Measurements from ENCODE around the gene TUBG1. TPM values are rescaled to one million over a fixed set of nuclear protein-coding genes. Genes with fewer than 3 reads are reported as not detected.
A peak's percentile ranks its signal among the peaks of the same experiment; 100 is the strongest.

Gene TUBG1
- total and polyA plus RNA-seq, 9 of the 15 experiments (the other 6 are each of a cell fraction or from before 2014, with no cell fraction given), result 33.1 to 147 (median 66.0) TPM

GRCh38 chr17:42629411-42630009 is 20.0 kb downstream of the TUBG1 start (continued):
- no peak for TF ChIP-seq LCOR (CRISPR knock-in tag; IDR thresholded peaks at IDR 0.05)
- TF ChIP-seq FOXA3 (CRISPR knock-in tag; conservative IDR thresholded peaks at IDR 0.05 in 1 of 2, IDR thresholded peaks at IDR 0.05 in 1 of 2), result no peak
- no peak for TF ChIP-seq CBX3 (IDR thresholded peaks at IDR 0.05; ENCODE audit: borderline replicate concordance in 1 of 2, low read length in 2 of 2)
- no peak for TF ChIP-seq SNIP1 (IDR thresholded peaks at IDR 0.05; ENCODE audit: low read depth)
- no peak for TF ChIP-seq NEUROD1 (IDR thresholded peaks at IDR 0.05; ENCODE audit: borderline replicate concordance, low read depth, low read length, partially characterized antibody)
- TF ChIP-seq TRIM28 (IDR thresholded peaks at IDR 0.05), result no peak
- no peak for TF ChIP-seq CBFB (CRISPR knock-in tag; IDR thresholded peaks at IDR 0.05)
- no peak for TF ChIP-seq AFF1 (IDR thresholded peaks at IDR 0.05; ENCODE audit: low read depth in 1 of 2, partially characterized antibody in 2 of 2)
- TF ChIP-seq PHB (CRISPR knock-in tag; IDR thresholded peaks at IDR 0.05), result no peak
- no peak for TF ChIP-seq ETS1 (conservative IDR thresholded peaks at IDR 0.05; ENCODE audit: control insufficient read depth, low read depth, low read length)
- TF ChIP-seq MEIS2 (IDR thresholded peaks at IDR 0.05; ENCODE audit: partially characterized antibody), result peak; percentile 5
- no peak for TF ChIP-seq BCL6 (CRISPR knock-in tag; IDR thresholded peaks at IDR 0.05)
- no peak for TF ChIP-seq HEY1 (CRISPR knock-in tag; IDR thresholded peaks at IDR 0.05; ENCODE audit: borderline replicate concordance)
- TF ChIP-seq MYBL2 (IDR thresholded peaks at IDR 0.05; ENCODE audit: low read depth), result no peak
- TF ChIP-seq MYBL2 (CRISPR knock-in tag; IDR thresholded peaks at IDR 0.05; ENCODE audit: borderline replicate concordance), result no peak
- no peak for TF ChIP-seq STAT6 (CRISPR knock-in tag; IDR thresholded peaks at IDR 0.05)
- no peak for TF ChIP-seq ZFPM2 (CRISPR knock-in tag; IDR thresholded peaks at IDR 0.05)
- TF ChIP-seq ZNF354B (CRISPR knock-in tag; IDR thresholded peaks at IDR 0.05), result no peak
- no peak for TF ChIP-seq ZNF449 (CRISPR knock-in tag; IDR thresholded peaks at IDR 0.05)
